H9 (cell line): ENCODE measurements around the gene OVOL2. TPM values are rescaled to one million over a fixed set of nuclear protein-coding genes. Genes with fewer than 3 reads are reported as not detected.
A peak's percentile ranks its signal among the peaks of the same experiment; 100 is the strongest.

Source experiments
- DNase-seq: peaks from one replicate; pipeline ENCODE4 v3.0.0-alpha.2; 2017
- H2AFZ ChIP-seq: one replicate; pipeline ENCODE4 v1.6.1; 2013; ENCODE audit warnings: mild to moderate bottlenecking, low read length, control low read depth, moderate library complexity
- H2AK5ac ChIP-seq: 2 replicates; pipeline ENCODE4 v1.6.1; 2013; ENCODE audit warnings: low read length, control low read depth, mixed read lengths; ENCODE audit not compliant: insufficient read length
- H2BK120ac ChIP-seq: one replicate; pipeline ENCODE4 v1.6.1; 2013; ENCODE audit warnings: low read depth, mild to moderate bottlenecking, low read length, control low read depth, inconsistent platforms; ENCODE audit not compliant: poor library complexity, severe bottlenecking
- H2BK12ac ChIP-seq: 2 replicates; pipeline ENCODE4 v1.6.1; 2013; ENCODE audit warnings: low read length, control low read depth, mixed read lengths, low read depth; ENCODE audit not compliant: insufficient read length
- H2BK15ac ChIP-seq: 2 replicates; pipeline ENCODE4 v1.6.1; 2013; ENCODE audit warnings: low read depth, low read length, control low read depth
- H2BK20ac ChIP-seq: one replicate; pipeline ENCODE4 v1.6.1; 2013; ENCODE audit warnings: low read depth, mild to moderate bottlenecking, low read length, control low read depth, inconsistent platforms; ENCODE audit not compliant: poor library complexity, severe bottlenecking
- H2BK5ac ChIP-seq: 2 replicates; pipeline ENCODE4 v1.6.1; 2013; ENCODE audit warnings: low read length, control low read depth, mixed read lengths; ENCODE audit not compliant: insufficient read length
- H3K14ac ChIP-seq: 2 replicates; pipeline ENCODE4 v1.6.1; 2013; ENCODE audit warnings: low read length, control low read depth; ENCODE audit not compliant: insufficient read depth
- H3K18ac ChIP-seq: 2 replicates; pipeline ENCODE4 v1.6.1; 2013; ENCODE audit warnings: low read depth, mild to moderate bottlenecking, mixed read lengths, low read length, control low read depth; ENCODE audit not compliant: insufficient read length
- H3K23ac ChIP-seq: 2 replicates; pipeline ENCODE4 v1.6.1; 2013; ENCODE audit warnings: low read length, control low read depth, mixed read lengths, low read depth; ENCODE audit not compliant: insufficient read length
- H3K23me2 ChIP-seq: 2 replicates; pipeline ENCODE4 v1.6.1; 2013; ENCODE audit warnings: low read depth, mild to moderate bottlenecking, mixed read lengths, low read length, control low read depth; ENCODE audit not compliant: insufficient read length, poor library complexity, severe bottlenecking
- H3K27ac ChIP-seq: 2 replicates; pipeline ENCODE4 v1.5.1; 2013; ENCODE audit warnings: low read length, control low read depth, mixed read lengths, low read depth; ENCODE audit not compliant: insufficient read length
- H3K27me3 ChIP-seq: 2 replicates; pipeline ENCODE4 v1.6.1; 2013; ENCODE audit warnings: low read length, control low read depth, inconsistent platforms; ENCODE audit not compliant: insufficient read depth
- H3K4ac ChIP-seq: 2 replicates; pipeline ENCODE4 v1.6.1; 2013; ENCODE audit warnings: low read depth, mild to moderate bottlenecking, control low read depth, inconsistent platforms, low read length, moderate library complexity
- H3K4me1 ChIP-seq: 2 replicates; pipeline ENCODE4 v1.6.1; 2013; ENCODE audit warnings: low read length, control low read depth, inconsistent platforms; ENCODE audit not compliant: insufficient read depth
- H3K4me2 ChIP-seq: 2 replicates; pipeline ENCODE4 v1.6.1; 2013; ENCODE audit warnings: low read length, control low read depth, mixed read lengths; ENCODE audit not compliant: insufficient read length, insufficient read depth
- H3K56ac ChIP-seq: 2 replicates; pipeline ENCODE4 v1.6.1; 2013; ENCODE audit warnings: low read depth, mild to moderate bottlenecking, mixed read lengths, low read length, control low read depth; ENCODE audit not compliant: insufficient read length
- H3K79me1 ChIP-seq: 2 replicates; pipeline ENCODE4 v1.6.1; 2013; ENCODE audit warnings: low read depth, mild to moderate bottlenecking, moderate library complexity, low read length, control low read depth, inconsistent platforms; ENCODE audit not compliant: insufficient read depth, poor library complexity, severe bottlenecking
- H3K79me2 ChIP-seq: 2 replicates; pipeline ENCODE4 v1.6.1; 2013; ENCODE audit warnings: low read length, control low read depth, inconsistent platforms; ENCODE audit not compliant: insufficient read depth
- H3K9ac ChIP-seq: 2 replicates; pipeline ENCODE4 v1.6.1; 2013; ENCODE audit warnings: low read length, control low read depth, mixed read lengths; ENCODE audit not compliant: insufficient read length; ENCODE audit errors: extremely low read depth
- H3K9me3 ChIP-seq: one replicate; pipeline ENCODE4 v1.6.1; 2013; ENCODE audit warnings: low read depth, low read length, inconsistent platforms; ENCODE audit not compliant: control insufficient read depth
- H3T11ph ChIP-seq: one replicate; pipeline ENCODE4 v1.6.1; 2013; ENCODE audit warnings: mild to moderate bottlenecking, low read length, control low read depth, inconsistent platforms
- H4K20me1 ChIP-seq: one replicate; pipeline ENCODE4 v1.6.1; 2013; ENCODE audit not compliant: control insufficient read depth, insufficient read length, insufficient read depth
- H4K5ac ChIP-seq: 2 replicates; pipeline ENCODE4 v1.6.1; 2013; ENCODE audit warnings: low read depth, mild to moderate bottlenecking, mixed read lengths, low read length, control low read depth; ENCODE audit not compliant: insufficient read length
- H4K8ac ChIP-seq: replicated peaks from 2 replicates; pipeline ENCODE4 v1.6.1; 2013; ENCODE audit warnings: low read length, control low read depth, mixed read lengths, low read depth; ENCODE audit not compliant: insufficient read length
- H4K91ac ChIP-seq: 2 replicates; pipeline ENCODE4 v1.6.1; 2013; ENCODE audit warnings: low read depth, mild to moderate bottlenecking, moderate library complexity, mixed read lengths, low read length, control low read depth; ENCODE audit not compliant: insufficient read length
- H3K27ac Mint-ChIP-seq, 3 experiments: 2 replicates in 2 of 3; 3 replicates in 1 of 3; pipeline ENCODE4 v1.8.0; 2020 to 2021; ENCODE audit warnings: mixed read lengths in 3 of 3, mild to moderate bottlenecking in 1 of 3, moderate library complexity in 1 of 3
- H3K27me3 Mint-ChIP-seq: 2 replicates; pipeline ENCODE4 v1.8.0; 2021; ENCODE audit warnings: low read depth, mild to moderate bottlenecking, moderate library complexity, mixed read lengths
- H3K36me3 Mint-ChIP-seq, 3 experiments: 2 replicates in 2 of 3; 3 replicates in 1 of 3; pipeline ENCODE4 v1.8.0; 2020 to 2021; ENCODE audit warnings: low read depth in 3 of 3, mixed read lengths in 3 of 3; ENCODE audit not compliant: insufficient read depth in 1 of 3
- H3K4me1 Mint-ChIP-seq, 2 experiments: 2 replicates each; pipeline ENCODE4 v1.8.0; 2020; ENCODE audit warnings: mixed read lengths in 2 of 2
- H3K4me3 Mint-ChIP-seq, 2 experiments: 2 replicates in 1 of 2; 3 replicates in 1 of 2; pipeline ENCODE4 v1.8.0; 2020 to 2021; ENCODE audit warnings: mild to moderate bottlenecking in 2 of 2, mixed read lengths in 2 of 2, moderate library complexity in 1 of 2
- H3K9me3 Mint-ChIP-seq, 2 experiments: 2 replicates in 1 of 2; 3 replicates in 1 of 2; pipeline ENCODE4 v1.8.0; 2020; ENCODE audit warnings: mild to moderate bottlenecking in 2 of 2, mixed read lengths in 2 of 2, moderate library complexity in 1 of 2
- WGBS: extraction: QIAGEN DNeasy Blood & Tissue Kit; methylation state at CpG from one replicate; pipeline ENCODE4 v1.1.7; 2013; ENCODE audit warnings: missing lambda C conversion rate, low lambda C conversion rate, mixed read lengths; ENCODE audit not compliant: insufficient read length; ENCODE audit errors: extremely low coverage; 5-methylcytosine and 5-hydroxymethylcytosine counted together
- total RNA-seq: library from RNA; stranded (reverse); gene quantifications from 2 replicates; pipeline ENCODE4 v1.2.1, GENCODE V29; 2021
- TF ChIP-seq, protein P1 (sequence below): fragments of 200-600 bp; sonication (generic); conservative IDR thresholded peaks from 3 replicates; pipeline ENCODE4 v1.8.0; 2021; ENCODE audit warnings: antibody characterized with exemption, mild to moderate bottlenecking

The OVOL2 gene
- total RNA-seq, 1 experiment from 2014 or later, result 5.8 TPM

DNA sequence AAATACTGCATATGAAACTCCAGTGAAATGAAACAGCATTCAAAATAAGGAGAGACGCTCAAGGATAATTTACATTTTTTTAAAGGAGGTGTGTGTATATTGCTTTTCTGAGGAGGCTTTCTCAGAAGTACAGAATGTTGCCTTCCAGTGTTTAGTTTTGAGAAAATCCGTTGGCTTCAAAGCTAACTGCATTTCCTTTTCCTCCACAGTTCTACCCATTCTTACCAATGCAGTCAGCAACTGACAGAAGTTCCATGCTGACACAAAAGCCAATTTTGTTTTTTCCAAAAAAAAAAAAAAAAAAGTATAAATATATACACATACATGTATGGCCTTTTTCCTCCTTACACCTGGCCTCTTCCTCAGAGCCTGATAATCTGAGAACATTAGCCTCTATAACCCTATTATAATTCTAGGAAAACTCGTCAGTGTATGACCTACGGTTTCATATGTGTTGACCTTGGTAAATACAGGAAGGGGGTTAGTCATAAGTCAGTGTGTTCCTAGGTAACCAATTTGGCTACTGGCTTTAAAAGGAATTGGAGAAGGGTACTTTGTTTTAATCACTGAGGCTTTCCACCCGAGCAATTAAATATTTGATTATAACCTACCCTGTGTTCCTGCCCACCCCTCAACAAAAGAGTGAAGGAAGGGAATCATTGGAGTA lies 64.7 kb downstream of the OVOL2 start:
- TF ChIP-seq, protein P1, sequence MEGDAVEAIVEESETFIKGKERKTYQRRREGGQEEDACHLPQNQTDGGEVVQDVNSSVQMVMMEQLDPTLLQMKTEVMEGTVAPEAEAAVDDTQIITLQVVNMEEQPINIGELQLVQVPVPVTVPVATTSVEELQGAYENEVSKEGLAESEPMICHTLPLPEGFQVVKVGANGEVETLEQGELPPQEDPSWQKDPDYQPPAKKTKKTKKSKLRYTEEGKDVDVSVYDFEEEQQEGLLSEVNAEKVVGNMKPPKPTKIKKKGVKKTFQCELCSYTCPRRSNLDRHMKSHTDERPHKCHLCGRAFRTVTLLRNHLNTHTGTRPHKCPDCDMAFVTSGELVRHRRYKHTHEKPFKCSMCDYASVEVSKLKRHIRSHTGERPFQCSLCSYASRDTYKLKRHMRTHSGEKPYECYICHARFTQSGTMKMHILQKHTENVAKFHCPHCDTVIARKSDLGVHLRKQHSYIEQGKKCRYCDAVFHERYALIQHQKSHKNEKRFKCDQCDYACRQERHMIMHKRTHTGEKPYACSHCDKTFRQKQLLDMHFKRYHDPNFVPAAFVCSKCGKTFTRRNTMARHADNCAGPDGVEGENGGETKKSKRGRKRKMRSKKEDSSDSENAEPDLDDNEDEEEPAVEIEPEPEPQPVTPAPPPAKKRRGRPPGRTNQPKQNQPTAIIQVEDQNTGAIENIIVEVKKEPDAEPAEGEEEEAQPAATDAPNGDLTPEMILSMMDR, result no peak
- Mint-ChIP-seq H3K27me3 (no peaks in the 10 kb centered on the region), H3K27ac (peak overlapping the region in 2 of 3 experiments; percentile 52 to 61; a peak in 3 of 7 replicates), H3K4me1 (peaks cover 8 to 9% of the 10 kb centered on the region in 2 experiments), H3K9me3 (no peaks in the 10 kb centered on the region), H3K36me3 (peaks cover 14 to 29% (median 25%) of the 10 kb centered on the region in 3 experiments; a peak in 6 of 7 replicates), H3K4me3 (no peak overlapping the region)
- Histone ChIP-seq H2AFZ (no peak overlapping the region), H4K5ac (no peak overlapping the region), H3K14ac (no peak overlapping the region), H3K27ac (no peak overlapping the region), H3K9me3 (no peaks in the 10 kb centered on the region), H3K56ac (no peak overlapping the region), H2AK5ac (no peak overlapping the region), H4K20me1 (no peaks in the 10 kb centered on the region), H3K4me2 (no peak overlapping the region), H3K27me3 (no peaks in the 10 kb centered on the region), H3K79me1 (no peaks in the 10 kb centered on the region), H4K8ac (no peak overlapping the region), H3K9ac (no peak overlapping the region), H3T11ph (no peak overlapping the region), H3K23ac (no peak overlapping the region), H2BK120ac (no peak overlapping the region), H3K18ac (no peak overlapping the region), H3K79me2 (no peaks in the 10 kb centered on the region), H2BK20ac (no peak overlapping the region), H2BK15ac (no peak overlapping the region), H3K4me1 (no peaks in the 10 kb centered on the region), H3K4ac (no peak overlapping the region), H2BK12ac (no peak overlapping the region), H4K91ac (no peak overlapping the region), H2BK5ac (no peak overlapping the region), H3K23me2 (no peaks in the 10 kb centered on the region)
- no peak for DNase-seq
- no CpG with 5 or more reads among the region's 5 CpGs for WGBS
